GM21723 (cell line): Measurements from ENCODE around the gene ODAD2.

Experiments used
- ATAC-seq: cut with Tn5 transposase; IDR thresholded peaks from one replicate; pipeline ENCODE4 v1.9.1; 2021; ENCODE audit warnings: mild to moderate bottlenecking, moderate library complexity; ENCODE audit not compliant: unreplicated experiment

The ODAD2 gene

DNA sequence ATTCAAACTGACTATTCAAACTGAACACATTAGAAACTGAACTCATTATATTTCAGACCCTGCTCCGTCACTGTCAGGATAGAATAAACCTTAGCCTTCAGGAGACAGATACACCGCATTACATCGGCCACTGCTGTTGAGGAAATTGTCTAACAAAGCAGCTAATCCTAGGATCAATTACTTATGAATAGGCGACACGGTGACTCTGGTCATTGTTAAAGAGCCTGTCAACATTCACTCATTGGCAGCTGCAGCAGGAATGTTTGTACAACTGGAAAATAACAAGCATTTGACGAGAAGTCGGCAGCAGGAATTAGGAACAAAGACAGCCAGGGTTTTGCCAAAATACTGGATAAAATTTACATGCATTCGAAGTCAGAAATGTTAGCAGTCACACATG lies 141.3 kb downstream of the ODAD2 start:
- no peak for ATAC-seq

DNA sequence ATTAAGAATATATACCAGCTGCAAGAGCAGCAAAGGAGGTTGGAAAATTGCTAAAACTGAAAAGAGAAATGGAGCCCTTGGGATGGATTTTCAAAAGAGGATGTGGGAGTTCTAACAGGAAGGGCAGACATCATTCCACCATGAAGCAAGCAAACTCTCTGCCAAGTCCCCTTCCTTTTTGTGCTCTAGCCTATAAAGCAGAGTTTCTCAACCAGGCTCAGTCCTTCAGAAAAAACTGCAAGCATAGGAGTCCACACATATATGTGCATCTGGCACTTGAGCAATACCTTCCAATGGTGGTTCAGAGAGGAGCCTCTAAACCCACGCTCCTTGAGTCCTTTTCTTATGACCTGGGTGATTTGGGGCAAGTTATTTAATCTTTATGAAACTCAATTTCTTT lies 154.7 kb downstream of the ODAD2 start:
- ATAC-seq, result no peak

- no peak for ATAC-seq
These were observed 160.0 kb downstream of the ODAD2 start for GRCh38 chr10:27838901-27839300.

- ATAC-seq, result no peak
These were observed 160.5 kb downstream of the ODAD2 start for GRCh38 chr10:27838361-27838760.

DNA sequence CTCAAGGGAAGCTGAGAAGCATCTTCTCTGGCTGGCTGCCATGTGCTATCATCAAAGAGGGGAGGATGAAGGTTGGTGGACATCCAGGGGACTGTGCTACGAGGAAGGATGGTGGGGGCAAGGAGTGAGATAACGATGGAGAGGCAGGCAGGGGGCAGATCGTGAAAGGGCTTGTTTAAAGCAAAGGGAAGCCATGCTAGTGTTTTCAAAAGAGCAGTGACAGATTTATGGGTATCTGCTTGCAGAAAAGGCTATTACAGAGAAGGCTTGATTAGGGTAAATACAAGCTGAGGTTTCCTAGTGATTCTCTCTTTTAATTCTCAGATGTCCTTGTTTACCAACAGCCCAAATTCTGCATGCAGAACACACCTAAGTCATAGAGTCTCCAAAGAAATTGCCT lies 164.4 kb downstream of the ODAD2 start:
- ATAC-seq, result no peak

DNA sequence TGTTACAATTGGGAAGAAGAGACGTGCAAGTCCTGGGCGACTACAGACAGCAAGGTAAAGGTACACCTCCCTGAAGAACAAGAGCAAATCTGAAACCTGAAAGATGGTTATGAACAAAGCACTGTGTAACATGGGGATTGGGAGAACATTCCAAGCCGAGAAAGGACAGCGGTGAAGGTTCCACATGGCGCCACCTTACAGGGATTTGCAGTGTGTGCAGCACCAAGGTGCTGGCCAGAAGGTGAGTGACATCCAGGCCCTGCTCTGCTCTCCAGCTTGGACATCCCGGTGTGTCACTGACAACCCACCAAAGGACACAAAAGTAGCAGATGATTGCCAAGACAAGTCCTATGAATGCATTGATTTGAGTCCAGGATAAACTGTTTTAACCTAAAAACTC lies 165.1 kb downstream of the ODAD2 start:
- ATAC-seq, result no peak

DNA sequence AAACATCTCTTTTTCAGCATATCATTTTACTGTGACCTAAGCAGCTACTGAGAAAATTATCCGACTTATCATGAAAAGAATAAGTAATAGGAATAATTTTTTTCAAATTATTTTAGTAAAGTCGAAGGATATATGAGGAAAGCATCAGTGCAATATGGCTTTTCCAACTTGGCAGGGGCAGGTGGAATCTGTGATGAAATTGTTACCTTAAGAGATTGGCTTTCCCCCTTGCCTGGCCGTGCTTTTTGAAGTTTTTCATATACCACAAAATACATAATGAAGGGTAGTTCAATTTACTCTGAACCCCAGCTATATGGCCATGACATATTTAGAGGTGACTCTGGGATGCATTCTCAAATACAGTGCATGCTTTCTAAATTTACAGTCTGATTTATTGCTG lies 166.1 kb downstream of the ODAD2 start:
- no peak for ATAC-seq

DNA sequence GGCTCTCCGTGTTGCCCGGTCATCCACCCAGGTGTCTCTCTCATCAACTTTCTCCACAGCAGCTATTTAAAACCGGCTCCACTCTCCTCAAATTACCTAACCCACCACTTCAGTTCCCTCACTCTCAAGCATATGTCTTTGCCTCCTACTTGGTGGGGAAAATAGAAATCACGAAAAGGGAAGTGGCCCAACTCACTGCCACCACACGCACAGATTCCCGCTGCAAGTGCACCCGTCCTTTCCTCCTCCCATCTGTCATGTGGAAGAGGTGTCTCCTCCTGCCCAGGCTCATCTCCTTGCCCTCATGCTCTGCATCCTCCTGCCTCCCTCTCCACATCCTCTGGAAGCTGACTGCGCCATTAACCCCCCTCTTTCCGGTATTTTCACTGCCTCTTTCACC lies 172.5 kb downstream of the ODAD2 start:
- ATAC-seq, result no peak

DNA sequence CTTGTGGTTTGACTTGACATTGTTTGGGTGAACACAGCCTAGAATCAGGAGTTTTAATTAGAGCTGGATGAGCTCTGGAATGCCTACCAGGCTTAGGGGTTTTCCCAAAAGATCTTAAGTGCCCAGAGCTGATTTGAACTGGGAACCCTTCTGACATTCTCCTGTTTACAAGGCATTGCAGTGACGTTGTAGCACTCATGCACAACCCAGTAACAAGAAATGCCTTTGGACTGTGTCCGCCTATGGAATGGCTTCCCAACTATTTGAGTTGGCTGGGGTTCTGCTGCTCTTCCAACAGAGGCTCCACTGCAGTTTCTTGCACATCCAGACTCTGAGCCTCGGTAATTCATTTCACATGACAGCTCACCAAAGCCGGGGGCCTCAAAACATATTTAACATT lies 176.6 kb downstream of the ODAD2 start:
- no peak for ATAC-seq

GRCh38 chr10:27820637-27821036 lies 178.2 kb downstream of the ODAD2 start:
- no peak for ATAC-seq

DNA sequence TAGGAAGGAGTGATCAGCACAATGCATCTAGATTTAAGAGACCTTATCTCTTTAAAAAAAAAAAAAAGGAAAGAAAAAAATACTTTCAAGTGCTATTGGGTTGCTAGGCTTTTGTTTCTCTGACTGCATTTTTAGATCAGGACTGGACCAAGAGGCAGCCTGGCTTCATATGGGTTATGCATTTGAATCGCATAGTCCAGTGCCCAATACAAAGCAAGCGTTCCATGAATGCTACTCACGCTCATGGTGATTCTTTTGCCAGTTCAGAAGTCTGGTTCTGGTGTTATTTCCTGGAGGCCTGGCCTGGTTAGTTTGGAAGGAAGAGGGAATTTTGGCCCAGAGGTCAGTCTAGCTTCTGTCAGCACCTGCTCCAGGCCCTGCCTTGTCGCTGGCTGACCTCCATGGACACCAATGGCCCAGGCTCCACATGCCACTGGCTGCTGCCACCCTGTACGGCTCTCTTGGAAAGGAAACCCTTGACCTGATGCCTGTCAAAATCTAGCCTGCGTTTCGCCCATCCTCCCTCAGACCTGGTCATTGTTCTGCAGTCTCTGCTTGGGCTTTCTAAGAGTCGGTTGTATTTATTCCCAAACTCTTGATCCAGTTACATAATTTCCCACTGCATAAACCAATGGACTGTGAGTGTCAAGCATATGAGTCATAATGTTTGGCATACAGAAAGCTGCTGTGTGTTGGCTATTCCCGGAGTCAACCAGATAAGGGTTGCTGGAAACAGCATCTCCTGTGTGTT lies 178.9 kb downstream of the ODAD2 start:
- ATAC-seq, result no peak

DNA sequence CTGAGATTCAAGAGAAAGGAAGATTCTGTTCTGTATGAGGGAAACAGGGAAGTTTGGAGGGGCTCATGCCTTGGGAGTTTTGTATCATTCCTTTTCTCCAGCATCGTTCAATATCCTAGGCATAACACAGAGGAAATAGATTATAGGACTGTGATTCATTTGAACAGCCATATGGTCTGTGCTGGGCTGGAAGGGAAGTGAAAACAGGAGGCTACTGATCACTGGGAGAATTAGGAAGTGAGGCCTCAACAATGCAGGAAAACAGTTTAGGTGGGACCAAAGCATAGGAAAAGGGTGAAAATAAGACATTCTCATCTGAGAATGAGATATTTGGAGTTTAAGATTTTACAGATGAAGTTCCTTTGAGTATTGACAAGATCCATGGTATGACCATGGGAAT lies 182.6 kb downstream of the ODAD2 start:
- no peak for ATAC-seq

DNA sequence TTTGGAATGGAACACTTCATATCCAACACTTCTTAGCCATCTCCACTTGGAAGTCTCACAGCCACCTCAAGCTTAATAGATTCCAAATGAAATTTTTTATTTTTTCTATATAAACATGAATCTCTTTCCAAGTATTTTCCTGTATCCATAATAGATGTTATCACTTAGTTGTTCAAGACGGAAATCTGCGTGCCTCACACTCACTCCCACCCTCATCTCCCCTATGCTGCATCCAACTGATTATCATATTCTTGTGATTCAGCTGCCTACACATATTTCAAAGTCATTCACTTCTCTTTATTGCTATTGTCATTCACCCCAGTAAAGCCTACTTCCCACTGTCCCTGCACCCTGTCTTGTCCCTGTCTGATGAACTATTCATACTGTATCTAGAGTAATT lies 183.0 kb downstream of the ODAD2 start:
- ATAC-seq, result no peak

DNA sequence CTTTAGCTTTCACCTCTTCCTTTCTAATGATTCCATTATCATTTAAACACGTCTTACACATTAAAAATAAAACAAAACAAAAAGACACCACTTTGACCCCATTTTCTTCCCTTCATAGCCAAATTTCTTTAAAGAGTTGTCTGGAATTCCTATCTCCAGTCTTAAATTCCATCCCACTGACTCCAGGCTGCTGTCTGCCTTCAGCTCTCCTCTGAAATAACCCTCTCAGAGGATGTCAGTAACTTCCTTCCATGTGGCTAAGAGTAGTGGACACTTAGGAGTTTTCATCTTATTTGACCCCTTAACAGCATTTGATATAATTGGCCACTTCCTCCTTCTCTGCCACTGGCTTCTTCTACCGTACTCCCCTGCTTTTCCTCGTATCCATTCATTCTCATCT lies 183.6 kb downstream of the ODAD2 start:
- no peak for ATAC-seq

GRCh38 chr10:27805180-27805579 lies 193.7 kb downstream of the ODAD2 start:
- ATAC-seq, result no peak

DNA sequence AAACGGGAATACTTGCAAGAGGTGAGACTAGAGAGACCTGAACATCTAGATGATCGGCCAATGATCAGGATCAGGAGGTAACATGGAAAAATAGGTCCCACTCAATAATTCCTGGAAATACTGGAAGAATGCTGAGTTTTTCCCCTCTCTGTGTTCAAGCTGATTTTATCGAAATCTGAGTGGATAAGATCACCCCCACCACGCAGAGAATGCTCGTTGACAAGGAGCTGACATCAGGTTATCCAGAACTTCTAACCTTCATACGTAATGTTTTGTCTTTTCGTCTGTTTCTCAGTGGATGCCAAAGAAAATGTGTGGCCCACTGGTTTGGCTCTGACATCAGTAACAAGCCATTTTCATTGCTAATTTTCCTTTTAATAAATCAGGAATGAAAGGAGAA lies 194.7 kb downstream of the ODAD2 start:
- no peak for ATAC-seq

GRCh38 chr10:27801171-27801785 lies 197.6 kb downstream of the ODAD2 start:
- no peak for ATAC-seq

- no peak for ATAC-seq
These were observed 199.8 kb downstream of the ODAD2 start for GRCh38 chr10:27799046-27799445.

GRCh38 chr10:27794157-27794556 lies 204.7 kb downstream of the ODAD2 start:
- no peak for ATAC-seq

GRCh38 chr10:27792216-27792615 lies 206.7 kb downstream of the ODAD2 start:
- ATAC-seq, result no peak

DNA sequence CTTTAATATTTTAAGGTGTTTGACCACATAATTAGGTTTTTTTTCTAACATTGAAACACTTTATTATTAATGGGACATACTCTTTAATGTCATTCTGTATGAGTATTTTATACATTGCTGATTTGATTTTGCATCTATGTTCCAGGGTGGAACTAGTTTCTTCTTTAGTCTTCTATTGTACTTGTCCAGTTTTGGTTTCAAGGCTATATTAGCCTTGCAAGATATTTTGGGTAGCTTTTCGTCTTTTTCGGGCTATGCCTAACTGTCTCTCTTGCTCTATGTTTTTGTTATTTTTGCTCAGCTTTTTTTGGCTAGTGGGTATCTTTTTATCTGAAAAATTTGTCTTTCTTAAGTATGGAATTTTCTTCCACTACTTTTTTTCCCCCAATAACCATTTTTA lies 214.6 kb downstream of the ODAD2 start:
- ATAC-seq, result no peak

GRCh38 chr10:27783660-27784059 lies 215.2 kb downstream of the ODAD2 start:
- ATAC-seq, result no peak

- no peak for ATAC-seq
These were observed 219.3 kb downstream of the ODAD2 start for GRCh38 chr10:27779462-27780015.
